Fibroblast of skin of right quadriceps (primary cell): ENCODE results near the gene PTAR1.
A peak's percentile ranks its signal among the peaks of the same experiment; 100 is the strongest.
"Not testable (repeated sequence)": the region's sequence is repeated elsewhere in the genome, so short reads cannot be mapped to it uniquely, and the experiment has no call there.

Source experiments
- DNase-seq: peaks from one replicate; pipeline ENCODE4 v3.0.0-alpha.2; 2013

Gene PTAR1, protein sequence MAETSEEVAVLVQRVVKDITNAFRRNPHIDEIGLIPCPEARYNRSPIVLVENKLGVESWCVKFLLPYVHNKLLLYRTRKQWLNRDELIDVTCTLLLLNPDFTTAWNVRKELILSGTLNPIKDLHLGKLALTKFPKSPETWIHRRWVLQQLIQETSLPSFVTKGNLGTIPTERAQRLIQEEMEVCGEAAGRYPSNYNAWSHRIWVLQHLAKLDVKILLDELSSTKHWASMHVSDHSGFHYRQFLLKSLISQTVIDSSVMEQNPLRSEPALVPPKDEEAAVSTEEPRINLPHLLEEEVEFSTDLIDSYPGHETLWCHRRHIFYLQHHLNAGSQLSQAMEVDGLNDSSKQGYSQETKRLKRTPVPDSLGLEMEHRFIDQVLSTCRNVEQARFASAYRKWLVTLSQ

DNA sequence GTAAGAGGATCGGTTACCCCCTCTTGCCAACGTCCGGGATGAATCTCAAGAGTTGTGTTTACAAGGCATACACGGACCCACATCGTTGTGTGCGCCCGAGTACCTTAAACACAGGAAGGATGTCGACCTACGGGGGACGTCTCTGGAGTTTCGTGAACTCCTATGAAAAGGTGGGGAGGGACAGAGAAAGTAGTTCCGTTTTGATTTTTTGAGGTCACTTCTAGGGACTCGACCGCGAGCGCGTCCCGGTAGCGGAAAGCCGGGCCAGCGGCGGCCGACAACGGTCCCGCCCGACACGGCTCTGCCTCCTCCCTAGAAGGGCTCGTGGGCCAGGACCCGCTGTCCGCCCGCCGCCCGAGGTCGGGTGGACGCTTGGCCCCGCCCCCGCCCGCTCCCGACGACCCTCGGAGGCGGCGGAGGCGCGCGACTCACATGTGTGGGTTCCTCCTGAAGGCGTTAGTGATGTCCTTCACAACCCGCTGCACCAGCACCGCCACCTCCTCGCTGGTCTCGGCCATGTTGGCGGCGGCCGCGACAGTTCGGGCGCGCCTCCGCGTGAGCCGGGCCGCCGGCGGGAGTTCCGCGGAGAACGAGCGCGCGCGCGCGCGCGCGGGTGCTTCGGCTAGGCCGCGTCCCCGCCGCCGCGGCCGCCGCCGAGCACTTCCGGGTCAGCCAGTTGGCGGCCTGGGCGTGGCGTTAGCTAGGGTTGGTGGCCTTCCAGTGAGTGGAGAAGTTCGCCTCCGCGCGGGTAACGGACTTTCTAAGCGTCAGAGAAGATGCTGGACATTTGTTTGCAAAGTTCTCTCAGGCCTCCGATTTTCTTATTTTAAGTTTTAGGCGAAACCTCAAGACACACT, at the start of gene PTAR1:
Gene PTAR1, minus strand, starts transcription at position 591 of the 857 bp plus-strand sequence. Its CDS starts 73 bp downstream, at position 518.
- DNase-seq: peak; percentile 92

DNA sequence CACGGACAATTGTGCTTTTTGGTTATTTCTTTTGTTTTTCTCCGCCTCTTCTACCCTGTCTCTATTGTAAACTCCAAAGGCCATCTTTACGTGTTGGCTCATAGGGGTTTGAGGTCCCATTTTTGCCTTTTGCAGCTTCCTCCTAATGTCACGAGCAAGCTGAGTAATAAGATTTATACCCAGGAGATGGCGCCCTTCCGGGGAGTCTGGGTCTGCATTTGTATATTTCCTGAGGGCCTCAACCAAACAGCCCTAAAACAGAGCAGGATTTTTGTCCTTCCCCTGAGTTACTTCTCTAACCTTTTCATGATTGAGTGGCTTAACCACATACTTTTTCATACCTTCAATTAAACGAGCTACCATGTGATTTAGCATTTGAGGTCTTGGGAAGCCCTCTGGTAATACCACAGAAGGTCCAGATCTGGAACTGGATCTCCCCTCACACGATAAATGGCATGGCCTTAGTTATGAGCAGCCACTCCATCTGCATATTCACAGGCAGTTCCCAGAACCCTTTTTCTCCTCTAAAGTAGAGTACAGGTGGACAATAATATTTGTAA, 49.6 kb upstream of the PTAR1 start:
- DNase-seq: peak; percentile 22

DNA sequence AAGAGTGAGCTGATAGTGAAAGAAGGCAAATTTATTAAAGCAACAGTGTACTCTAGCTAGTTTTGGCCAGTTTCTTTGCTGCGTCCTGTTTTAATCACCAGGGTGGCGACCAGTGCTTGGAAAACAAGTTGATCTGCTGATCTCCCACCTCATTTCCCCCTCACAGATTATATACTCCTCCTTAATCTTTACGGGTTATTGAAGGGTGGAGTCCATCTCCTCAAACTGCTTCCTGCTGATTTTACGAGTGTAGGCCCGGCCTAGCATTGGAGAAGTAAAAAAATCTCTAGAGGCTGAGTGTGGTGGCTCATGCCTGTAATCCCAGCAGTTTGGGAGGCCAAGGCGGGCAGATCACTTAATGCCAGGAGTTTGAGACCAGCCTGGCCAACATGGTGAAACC, 46.8 kb upstream of the PTAR1 start:
- DNase-seq: no peak

DNA sequence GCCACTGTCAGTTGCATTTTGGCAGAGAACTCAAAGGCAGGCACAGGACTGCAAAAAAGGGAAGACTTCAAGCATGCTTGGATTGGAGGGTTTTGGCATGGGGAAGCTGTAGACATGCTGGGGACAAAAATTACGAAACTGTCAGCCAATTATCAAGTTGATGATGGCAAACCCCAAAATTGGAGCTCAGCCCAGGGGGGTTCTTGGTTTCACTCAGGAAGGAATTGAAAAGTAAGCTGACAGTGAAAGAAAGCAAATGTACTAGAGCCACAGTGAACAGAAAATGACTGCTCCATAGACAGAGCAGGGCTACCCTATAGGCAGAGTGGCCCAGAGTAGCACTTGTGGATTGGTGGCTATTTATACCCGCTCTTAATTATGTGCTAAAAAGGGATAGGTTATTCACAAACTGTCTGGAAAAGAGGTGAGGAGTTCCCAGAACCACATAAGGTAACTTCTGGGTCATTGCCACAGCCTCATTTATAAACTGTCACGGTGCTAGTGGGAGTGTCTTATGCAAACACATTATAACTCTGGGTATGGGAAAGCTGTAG, 46.2 kb upstream of the PTAR1 start:
- no peak for DNase-seq

DNA sequence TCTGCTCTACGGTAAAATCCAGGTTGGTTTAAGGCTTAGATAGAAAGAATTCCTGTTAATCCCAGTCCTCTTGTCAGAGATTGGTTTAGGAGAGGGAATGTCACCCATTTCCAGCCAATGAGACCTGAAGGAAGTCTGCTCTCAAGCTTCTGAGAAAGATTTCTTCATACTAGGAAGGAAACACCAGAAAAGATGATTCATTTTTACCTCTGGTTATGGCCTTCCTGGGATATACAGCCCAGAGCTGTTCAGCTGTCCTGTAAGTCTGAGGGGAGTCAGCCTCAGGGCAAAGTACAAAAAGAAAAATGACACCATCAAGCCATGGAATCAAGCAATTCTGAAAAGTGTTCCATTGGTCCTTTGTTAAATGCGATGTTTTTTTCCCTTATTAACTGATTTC, 42.2 kb upstream of the PTAR1 start:
- DNase-seq: no peak

DNA sequence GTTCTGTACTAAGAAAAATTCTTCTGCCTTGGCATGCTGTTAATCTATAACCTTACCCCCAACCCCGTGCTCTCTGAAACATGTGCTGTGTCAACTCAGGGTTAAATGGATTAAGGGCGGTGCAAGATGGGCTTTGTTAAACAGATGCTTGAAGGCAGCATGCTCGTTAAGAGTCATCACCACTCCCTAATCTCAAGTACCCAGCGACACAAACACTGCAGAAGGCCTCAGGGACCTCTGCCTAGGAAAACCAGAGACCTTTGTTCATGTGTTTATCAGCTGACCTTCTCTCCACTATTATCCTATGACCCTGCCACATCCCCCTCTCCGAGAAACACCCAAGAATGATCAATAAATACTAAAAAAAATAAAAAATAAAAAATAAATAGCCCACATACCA, 40.2 kb upstream of the PTAR1 start:
- DNase-seq: not testable (repeated sequence)

DNA sequence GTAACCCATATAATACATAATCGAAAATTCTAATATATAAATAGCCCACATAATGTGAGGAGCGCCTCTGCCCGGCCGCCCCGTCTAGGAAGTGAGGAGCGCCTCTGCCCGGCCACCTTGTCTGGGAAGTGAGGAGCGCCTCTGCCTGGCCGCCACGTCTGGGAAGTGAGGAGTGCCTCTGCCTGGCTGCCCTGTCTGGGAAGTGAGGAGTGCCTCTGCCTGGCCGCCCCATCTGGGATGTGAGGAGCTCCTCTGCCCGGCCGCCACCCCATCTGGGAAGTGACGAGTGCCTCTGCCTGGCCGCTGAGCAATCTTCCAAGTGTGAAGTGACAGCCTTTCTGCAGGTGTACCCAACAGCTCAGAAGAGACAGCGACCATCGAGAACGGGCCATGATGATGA, 39.7 kb upstream of the PTAR1 start:
- not testable (repeated sequence) for DNase-seq

DNA sequence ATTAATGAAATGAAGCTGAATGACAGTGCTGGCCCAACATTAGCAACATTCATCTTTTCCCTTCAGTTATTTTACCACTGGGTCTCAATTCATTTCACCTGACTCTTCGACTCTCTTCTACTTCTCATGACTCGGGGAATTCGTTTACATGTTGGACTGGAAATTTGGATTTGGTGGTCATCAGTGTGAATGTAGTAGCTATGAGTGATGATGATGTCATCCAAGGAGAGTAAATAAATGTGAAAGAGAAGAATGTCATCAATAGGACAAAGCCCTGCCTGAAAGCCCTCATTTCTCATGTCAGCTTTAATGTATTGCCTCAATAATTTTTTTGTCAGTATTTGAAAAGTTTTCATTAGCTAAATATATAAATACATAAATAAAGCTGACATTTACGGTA, 38.9 kb upstream of the PTAR1 start:
- peak; percentile 30 for DNase-seq

DNA sequence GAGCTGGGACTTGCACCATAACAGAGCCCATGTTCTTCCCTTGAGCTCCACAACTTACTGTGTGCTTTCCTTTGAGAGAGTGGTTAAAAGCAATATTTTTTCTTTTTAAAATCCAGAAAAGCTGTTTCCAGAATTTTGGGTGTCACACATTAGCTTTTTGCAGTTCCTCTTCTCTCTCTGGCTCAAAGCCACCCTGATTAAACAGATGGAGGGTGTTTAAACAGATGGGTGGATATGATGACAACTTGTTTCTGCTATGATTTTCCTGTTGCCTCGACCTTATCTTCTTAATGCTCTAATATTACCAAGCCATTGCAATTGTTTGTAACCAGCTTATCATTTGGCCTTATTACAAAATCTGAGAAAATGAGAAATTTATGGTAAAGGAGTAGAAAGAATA, 37.9 kb upstream of the PTAR1 start:
- DNase-seq: no peak

DNA sequence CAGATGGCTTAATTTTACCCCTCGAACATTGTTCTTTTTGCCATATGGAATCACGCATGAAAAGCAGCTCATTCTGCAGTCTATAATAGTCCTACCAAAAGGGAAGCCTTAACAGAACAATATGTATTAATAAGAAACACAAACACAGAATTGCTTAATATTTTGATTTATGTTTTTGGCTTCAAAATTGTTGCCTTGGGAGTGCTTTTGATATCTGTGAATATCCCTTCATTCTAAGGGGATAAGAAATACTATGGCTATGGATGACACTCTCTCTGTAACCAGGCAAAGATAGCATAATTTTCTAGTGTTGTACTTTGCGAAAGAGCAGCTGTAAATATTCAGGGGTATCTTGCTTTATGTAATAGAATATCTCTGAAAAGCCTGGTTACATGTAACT, 34.5 kb upstream of the PTAR1 start:
- DNase-seq: no peak

DNA sequence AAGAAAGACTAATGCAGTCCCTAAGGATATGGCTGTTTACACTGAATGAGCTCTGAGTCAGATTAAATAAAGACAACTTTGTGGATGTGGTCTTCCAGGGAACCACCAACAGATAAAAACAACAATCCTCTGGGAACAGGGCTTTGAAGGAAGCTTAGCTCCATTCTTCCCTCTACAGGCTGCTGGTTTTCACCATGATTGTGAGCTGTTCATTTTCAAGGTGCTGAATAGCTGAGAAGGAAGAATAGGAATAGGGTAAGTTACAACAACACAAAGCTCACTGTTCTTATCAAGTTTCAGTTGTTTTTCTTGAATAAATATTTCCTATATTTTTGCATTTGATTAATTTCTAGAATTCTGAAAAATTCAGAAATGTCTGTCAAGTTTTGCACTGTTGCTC, 25.9 kb upstream of the PTAR1 start:
- DNase-seq: peak; percentile 55

DNA sequence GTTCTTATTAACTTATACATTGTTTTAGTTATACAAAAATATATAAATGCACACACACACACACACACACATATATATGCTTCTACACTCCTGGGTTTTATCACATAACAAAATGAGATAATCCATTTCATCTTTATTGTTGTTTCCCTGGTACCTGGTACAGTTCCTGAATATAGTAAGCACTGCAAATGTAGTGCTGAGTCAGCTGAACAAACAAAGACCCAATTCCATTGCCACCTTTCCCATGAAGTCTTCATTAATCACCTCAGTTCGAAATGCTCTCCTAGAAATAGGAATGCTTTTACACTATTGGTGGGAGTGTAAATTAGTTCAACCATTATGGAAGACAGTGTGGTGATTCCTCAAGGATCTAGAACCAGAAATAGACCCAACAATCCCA, 13.4 kb upstream of the PTAR1 start:
- no peak for DNase-seq

DNA sequence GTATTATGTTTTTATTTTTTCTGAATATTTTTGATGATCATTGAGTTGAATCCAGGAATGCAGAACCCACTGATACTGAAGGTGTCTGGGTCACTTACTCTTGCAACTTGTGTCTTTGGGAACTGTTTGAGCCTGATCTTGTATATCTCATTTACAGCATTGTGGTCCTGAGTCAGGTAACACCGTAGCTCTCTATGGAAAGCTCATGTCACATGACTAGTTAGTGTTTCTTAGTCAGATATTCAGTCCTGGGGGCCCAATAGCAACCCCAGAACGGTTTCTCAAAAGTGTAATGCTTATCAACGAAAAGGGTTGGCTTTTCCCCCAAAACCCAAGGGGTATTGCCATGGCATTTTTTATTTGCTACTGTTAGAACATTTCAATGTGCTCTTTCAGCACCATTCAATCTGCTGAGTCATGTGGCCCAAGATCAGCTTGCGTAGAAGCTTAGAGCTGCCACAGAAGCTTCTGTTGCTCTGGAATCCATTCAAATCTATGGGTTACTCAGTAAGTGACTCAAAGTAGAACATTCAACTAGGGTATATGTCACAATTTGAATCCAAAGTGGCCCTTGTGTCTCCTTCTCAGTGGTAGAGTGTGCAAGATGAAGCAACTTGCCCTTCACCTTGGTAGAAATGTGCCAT, 12.1 kb upstream of the PTAR1 start:
- peak; percentile 70 for DNase-seq

DNA sequence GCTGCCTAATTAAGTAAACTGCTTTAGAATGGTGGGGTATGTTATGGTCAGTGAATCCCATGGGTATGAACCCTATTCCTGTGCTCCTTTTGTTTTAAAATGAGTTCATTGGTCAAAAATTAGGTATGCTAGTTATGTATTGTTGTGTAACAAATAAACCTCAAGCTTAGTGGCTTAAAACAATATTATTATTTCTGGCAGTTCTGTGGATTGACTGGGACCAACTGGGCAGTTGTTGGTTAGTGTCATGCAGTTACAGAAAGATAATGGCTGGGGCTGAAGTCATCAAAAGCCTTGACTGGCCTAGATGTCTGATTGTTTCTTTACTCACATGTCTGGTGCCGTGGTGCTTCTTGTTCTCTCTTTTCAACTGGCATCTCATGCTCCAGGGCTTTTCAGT, 8.9 kb upstream of the PTAR1 start:
- DNase-seq: no peak

DNA sequence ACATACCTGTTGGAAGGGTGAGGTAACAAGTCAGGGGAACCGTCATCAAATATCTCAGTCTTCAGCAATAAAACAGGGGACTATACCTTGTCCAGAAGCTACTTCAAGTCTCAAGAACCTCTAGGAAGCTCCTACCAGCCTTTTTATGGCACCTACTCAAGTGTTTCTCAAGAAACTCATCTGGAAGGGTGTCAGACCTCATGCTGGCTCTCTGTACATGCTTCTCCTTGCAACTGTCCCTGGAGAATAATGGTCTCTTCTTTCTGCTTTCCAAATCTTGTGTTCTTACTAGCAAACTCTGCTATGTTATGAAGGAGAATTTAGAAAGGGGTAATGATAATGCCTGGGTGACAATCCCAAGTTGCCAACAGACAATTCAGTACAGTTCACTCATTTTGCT, 8.3 kb upstream of the PTAR1 start:
- no peak for DNase-seq

DNA sequence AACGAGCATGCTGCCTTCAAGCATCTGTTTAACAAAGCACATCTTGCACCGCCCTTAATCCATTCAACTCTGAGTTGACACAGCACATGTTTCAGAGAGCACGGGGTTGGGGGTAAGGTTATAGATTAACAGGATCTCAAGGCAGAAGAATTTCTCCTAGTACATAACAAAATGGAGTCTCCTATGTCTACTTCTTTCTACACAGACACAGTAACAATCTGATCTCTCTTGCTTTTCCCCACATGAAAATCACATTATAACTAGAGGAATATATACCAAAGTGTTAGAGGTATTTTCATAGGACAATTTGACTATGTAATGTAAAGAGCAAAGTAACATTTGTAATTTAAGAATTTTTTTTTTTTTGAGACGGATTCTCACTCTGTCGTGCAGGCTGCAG, 4.1 kb upstream of the PTAR1 start:
- DNase-seq: not testable (repeated sequence)

DNA sequence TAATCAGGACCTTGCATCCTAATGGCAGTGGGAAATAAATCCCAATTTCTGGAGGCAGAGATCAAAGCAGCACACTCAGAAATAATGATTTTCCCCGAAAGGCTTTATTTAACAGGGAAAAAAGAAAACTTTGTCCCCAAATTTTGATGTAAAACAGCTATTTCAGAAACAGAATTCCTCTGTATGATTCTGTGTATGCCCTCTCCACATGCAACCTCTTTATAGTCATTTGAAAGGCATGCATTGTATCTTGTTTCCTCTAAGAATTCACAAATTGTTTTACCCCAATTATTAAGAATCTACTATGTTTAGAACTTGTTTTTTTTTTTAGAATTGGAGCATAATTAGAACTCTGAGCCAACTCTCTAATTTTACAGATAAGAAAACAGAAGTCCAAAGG, 2.7 kb upstream of the PTAR1 start:
- DNase-seq: peak; percentile 37

DNA sequence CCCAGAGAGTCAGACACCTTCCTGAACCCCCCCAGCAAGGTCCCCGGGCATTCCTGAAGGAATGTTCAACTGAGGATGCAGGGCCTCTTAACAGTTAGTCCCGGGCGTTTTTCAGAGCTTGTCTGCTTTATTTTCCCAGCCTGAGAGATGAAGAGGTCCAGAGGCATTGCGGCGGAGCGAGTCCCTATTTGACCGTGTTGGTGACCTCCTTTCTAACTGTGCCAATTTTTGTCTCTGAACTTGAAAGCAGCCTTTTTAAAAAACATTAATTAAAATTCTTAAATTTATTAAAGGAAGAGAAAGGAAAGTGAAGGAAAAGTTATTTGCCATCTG, 433 bp upstream of the PTAR1 start:
- DNase-seq: no peak

DNA sequence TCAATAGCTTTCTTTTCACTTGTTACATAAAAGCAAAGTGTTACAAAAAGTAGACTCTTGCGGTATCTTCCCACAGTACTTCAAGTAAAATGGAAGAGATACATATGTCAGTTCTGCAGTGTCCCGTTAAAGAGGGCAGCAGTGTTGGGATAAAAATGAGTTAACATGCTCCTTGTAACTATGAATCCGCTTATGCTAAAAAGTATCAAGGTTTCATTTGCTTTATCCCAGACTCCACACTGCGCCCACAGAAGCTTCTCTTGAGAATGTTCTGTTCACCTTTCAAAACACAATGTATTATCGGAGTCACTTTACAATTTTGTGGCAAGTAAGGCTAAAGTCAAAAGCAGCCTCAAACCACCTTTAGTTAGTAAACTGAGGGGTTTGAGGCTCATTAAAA, 790 bp downstream of the PTAR1 start:
- DNase-seq: peak; percentile 6

DNA sequence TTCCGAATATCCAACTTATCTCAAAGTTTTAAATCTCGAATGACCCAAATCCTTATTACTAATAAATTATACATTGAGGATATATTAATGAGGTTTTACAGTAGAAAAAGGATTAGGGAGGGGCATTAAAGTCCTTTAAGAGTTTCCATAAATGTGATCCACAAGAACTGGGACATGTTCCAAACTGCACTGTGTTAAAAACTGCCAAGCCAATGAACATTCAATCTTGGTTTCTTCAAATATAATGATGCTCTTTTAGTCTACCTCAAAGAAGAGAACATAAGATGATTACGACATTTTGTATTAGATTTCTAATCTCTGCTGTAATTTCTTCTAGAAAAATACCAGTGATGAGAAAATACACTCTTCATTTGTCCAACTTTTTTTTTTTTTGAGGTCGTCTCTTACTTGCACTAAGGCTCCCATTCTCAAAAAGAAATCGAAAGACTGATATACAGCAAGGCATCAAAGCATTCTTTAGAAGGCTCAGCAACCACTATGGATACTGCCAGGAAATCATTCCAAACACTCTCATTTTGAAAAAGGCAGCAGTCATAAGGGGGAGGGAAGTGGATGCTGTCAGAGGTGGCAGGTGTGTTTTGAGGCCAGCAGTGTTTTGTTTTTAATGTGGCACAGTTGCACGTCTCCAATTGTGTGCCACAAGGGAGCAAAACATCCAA, 1.7 kb downstream of the PTAR1 start:
- peak; percentile 58 for DNase-seq

DNA sequence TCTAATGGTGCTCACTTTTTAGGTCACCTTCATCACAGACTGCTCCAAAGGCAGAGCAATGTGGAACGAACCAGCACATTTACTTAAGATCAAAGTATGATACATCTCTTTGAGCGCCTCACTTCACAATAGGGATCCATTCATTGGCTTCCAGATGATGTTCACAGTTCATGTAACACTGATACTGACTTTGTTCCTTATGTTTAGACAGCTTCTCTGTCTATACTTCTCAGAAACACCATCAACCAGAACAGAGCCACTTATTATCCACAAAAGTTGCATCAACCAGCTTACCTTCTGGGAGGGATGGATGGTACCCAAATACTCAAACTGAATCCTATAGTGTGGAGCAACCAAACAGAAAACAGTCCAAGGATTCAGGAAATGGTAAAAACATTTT, 4.6 kb downstream of the PTAR1 start:
- DNase-seq: no peak

DNA sequence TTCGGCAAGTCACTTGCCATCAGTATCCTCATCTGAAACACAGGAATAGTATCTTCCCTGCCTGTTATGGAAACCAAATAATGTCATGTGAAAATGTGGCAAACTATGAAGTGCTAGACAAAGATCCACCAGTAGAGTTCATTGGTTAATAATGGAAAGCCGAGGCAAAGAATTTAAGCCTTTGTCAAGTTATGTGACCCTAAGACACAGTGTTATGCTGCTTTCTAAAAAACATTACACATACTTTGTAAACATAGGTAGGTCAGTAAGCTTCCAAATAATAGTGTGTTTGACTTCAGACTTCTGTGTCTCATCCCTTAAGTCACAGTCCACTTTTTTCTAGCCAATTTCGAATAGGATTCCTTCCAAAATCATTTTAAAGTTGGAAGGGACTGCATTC, 6.0 kb downstream of the PTAR1 start:
- DNase-seq: no peak

DNA sequence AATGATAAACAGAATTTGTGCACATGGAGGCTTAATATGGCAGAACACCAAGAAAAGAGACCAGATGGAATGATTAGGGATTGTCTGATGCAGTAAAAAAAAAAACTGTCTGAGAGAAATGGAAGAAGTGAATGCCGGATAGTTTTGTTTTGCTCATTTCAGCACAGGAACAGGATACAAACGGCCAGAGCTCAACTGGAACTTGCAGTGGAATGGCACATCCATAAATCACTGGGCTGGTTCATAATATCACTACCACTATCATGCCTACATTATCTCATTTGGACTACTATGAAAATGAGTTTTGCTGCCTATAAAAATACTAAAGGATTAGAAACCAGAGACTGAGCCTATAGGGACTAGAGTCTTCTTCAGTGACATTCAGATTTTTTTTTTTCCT, 9.7 kb downstream of the PTAR1 start:
- no peak for DNase-seq
